ENCODE results near the gene NOM1. TPM values are rescaled to one million over a fixed set of nuclear protein-coding genes. Genes with fewer than 3 reads are reported as not detected.

The NOM1 gene
- total and polyA plus RNA-seq, 2 experiments from 2014 or later: 17.7 to 36.5 TPM

DNA sequence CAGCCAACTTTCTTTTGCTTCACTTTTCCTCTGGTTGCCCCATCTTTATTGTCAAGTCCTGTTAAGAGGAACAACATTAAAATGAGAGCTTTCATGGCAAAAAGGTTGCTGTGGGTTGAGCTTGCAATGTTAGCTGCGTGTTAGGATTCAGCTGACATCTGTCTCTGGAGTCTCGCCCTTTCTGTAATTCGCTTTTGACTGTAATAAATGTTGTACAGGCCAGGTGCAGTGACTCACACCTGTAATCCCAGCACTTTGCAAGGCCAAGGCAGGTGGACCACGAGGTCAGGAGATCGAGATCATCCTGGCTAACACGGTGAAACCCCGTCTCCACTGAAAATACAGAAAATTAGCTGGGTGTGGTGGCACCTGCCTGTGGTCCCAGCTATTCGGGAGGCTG, 36.9 kb downstream of the NOM1 start:
- H3K27me3 Mint-ChIP-seq (ENCODE audit: insufficient read depth, low read depth, poor library complexity): peaks cover 6% of the 10 kb centered on the region
- Histone ChIP-seq H3K36me3 (ENCODE audit: insufficient read depth) (no peaks in the 10 kb centered on the region), H3K79me2 (replicated peaks; ENCODE audit: insufficient read depth) (no peaks in the 10 kb centered on the region), H3K4me3 (no peak overlapping the region), H3K4me1 (ENCODE audit: insufficient read depth) (no peaks in the 10 kb centered on the region), H3K27ac (ENCODE audit: low read depth) (no peak overlapping the region), H3K4me2 (no peak overlapping the region), H3F3A (replicated peaks; ENCODE audit: low read depth) (0 out of 2 replicates have a peak, but pooled peaks cover 7% of the 10 kb centered on the region), H2AFZ (no peak overlapping the region), H4K20me1 (replicated peaks; ENCODE audit: insufficient read depth) (no peaks in the 10 kb centered on the region; the same call in 1 of the 2 replicates), H3K9me2 (ENCODE audit: insufficient read depth) (no peaks in the 10 kb centered on the region), H3K27me3 (ENCODE audit: insufficient read depth) (no peaks in the 10 kb centered on the region)
- no peaks in the 10 kb centered on the region for H3K4me1 Mint-ChIP-seq
- DNase-seq (ENCODE audit: low spot score) (no peak), ATAC-seq (no peak)
- no peak overlapping the region for H3K27ac Mint-ChIP-seq
- TF ChIP-seq, protein P1, sequence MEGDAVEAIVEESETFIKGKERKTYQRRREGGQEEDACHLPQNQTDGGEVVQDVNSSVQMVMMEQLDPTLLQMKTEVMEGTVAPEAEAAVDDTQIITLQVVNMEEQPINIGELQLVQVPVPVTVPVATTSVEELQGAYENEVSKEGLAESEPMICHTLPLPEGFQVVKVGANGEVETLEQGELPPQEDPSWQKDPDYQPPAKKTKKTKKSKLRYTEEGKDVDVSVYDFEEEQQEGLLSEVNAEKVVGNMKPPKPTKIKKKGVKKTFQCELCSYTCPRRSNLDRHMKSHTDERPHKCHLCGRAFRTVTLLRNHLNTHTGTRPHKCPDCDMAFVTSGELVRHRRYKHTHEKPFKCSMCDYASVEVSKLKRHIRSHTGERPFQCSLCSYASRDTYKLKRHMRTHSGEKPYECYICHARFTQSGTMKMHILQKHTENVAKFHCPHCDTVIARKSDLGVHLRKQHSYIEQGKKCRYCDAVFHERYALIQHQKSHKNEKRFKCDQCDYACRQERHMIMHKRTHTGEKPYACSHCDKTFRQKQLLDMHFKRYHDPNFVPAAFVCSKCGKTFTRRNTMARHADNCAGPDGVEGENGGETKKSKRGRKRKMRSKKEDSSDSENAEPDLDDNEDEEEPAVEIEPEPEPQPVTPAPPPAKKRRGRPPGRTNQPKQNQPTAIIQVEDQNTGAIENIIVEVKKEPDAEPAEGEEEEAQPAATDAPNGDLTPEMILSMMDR (conservative IDR thresholded peaks at IDR 0.05; ENCODE audit: low read depth in 2 of 2): no peak
- TF ChIP-seq, protein P2, sequence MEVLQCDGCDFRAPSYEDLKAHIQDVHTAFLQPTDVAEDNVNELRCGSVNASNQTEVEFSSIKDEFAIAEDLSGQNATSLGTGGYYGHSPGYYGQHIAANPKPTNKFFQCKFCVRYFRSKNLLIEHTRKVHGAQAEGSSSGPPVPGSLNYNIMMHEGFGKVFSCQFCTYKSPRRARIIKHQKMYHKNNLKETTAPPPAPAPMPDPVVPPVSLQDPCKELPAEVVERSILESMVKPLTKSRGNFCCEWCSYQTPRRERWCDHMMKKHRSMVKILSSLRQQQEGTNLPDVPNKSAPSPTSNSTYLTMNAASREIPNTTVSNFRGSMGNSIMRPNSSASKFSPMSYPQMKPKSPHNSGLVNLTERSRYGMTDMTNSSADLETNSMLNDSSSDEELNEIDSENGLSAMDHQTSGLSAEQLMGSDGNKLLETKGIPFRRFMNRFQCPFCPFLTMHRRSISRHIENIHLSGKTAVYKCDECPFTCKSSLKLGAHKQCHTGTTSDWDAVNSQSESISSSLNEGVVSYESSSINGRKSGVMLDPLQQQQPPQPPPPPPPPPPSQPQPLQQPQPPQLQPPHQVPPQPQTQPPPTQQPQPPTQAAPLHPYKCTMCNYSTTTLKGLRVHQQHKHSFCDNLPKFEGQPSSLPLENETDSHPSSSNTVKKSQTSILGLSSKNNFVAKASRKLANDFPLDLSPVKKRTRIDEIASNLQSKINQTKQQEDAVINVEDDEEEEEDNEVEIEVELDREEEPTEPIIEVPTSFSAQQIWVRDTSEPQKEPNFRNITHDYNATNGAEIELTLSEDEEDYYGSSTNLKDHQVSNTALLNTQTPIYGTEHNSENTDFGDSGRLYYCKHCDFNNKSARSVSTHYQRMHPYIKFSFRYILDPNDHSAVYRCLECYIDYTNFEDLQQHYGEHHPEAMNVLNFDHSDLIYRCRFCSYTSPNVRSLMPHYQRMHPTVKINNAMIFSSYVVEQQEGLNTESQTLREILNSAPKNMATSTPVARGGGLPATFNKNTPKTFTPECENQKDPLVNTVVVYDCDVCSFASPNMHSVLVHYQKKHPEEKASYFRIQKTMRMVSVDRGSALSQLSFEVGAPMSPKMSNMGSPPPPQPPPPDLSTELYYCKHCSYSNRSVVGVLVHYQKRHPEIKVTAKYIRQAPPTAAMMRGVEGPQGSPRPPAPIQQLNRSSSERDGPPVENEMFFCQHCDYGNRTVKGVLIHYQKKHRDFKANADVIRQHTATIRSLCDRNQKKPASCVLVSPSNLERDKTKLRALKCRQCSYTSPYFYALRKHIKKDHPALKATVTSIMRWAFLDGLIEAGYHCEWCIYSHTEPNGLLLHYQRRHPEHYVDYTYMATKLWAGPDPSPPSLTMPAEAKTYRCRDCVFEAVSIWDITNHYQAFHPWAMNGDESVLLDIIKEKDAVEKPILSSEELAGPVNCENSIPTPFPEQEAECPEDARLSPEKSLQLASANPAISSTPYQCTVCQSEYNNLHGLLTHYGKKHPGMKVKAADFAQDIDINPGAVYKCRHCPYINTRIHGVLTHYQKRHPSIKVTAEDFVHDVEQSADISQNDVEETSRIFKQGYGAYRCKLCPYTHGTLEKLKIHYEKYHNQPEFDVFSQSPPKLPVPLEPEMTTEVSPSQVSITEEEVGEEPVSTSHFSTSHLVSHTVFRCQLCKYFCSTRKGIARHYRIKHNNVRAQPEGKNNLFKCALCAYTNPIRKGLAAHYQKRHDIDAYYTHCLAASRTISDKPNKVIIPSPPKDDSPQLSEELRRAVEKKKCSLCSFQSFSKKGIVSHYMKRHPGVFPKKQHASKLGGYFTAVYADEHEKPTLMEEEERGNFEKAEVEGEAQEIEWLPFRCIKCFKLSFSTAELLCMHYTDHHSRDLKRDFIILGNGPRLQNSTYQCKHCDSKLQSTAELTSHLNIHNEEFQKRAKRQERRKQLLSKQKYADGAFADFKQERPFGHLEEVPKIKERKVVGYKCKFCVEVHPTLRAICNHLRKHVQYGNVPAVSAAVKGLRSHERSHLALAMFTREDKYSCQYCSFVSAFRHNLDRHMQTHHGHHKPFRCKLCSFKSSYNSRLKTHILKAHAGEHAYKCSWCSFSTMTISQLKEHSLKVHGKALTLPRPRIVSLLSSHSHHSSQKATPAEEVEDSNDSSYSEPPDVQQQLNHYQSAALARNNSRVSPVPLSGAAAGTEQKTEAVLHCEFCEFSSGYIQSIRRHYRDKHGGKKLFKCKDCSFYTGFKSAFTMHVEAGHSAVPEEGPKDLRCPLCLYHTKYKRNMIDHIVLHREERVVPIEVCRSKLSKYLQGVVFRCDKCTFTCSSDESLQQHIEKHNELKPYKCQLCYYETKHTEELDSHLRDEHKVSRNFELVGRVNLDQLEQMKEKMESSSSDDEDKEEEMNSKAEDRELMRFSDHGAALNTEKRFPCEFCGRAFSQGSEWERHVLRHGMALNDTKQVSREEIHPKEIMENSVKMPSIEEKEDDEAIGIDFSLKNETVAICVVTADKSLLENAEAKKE (CRISPR knock-in tag; IDR thresholded peaks at IDR 0.05): no peak
- TF ChIP-seq JUNB (IDR thresholded peaks at IDR 0.05; ENCODE audit: unreplicated experiment) (no peak), POLR2AphosphoS5 (IDR thresholded peaks at IDR 0.05; ENCODE audit: low read depth) (no peak), EZH2phosphoT487 (IDR thresholded peaks at IDR 0.05; ENCODE audit: unreplicated experiment) (no peak), EZH2 (IDR thresholded peaks at IDR 0.05; ENCODE audit: low read depth, unreplicated experiment) (no peak)
- TF ChIP-seq, protein P3, sequence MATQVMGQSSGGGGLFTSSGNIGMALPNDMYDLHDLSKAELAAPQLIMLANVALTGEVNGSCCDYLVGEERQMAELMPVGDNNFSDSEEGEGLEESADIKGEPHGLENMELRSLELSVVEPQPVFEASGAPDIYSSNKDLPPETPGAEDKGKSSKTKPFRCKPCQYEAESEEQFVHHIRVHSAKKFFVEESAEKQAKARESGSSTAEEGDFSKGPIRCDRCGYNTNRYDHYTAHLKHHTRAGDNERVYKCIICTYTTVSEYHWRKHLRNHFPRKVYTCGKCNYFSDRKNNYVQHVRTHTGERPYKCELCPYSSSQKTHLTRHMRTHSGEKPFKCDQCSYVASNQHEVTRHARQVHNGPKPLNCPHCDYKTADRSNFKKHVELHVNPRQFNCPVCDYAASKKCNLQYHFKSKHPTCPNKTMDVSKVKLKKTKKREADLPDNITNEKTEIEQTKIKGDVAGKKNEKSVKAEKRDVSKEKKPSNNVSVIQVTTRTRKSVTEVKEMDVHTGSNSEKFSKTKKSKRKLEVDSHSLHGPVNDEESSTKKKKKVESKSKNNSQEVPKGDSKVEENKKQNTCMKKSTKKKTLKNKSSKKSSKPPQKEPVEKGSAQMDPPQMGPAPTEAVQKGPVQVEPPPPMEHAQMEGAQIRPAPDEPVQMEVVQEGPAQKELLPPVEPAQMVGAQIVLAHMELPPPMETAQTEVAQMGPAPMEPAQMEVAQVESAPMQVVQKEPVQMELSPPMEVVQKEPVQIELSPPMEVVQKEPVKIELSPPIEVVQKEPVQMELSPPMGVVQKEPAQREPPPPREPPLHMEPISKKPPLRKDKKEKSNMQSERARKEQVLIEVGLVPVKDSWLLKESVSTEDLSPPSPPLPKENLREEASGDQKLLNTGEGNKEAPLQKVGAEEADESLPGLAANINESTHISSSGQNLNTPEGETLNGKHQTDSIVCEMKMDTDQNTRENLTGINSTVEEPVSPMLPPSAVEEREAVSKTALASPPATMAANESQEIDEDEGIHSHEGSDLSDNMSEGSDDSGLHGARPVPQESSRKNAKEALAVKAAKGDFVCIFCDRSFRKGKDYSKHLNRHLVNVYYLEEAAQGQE (IDR thresholded peaks at IDR 0.05; ENCODE audit: unreplicated experiment): no peak
- 0 out of 3 replicates have a peak, but pooled peaks cover 2% of the 10 kb centered on the region for H3K9me3 Mint-ChIP-seq
- H3K36me3 Mint-ChIP-seq (ENCODE audit: low read depth): peaks cover 4% of the 10 kb centered on the region; the same call in 2 of the 3 replicates
- no peak overlapping the region for H3K4me3 Mint-ChIP-seq

Measured in GM23338 (cell line).